ENCODE results near the gene CCR7. TPM values are rescaled to one million over a fixed set of nuclear protein-coding genes. Genes with fewer than 3 reads are reported as not detected.

The CCR7 gene
- total and polyA plus RNA-seq, 9 donors = 0.18 to 2.5 (median 0.37) TPM; not detected in 2

DNA sequence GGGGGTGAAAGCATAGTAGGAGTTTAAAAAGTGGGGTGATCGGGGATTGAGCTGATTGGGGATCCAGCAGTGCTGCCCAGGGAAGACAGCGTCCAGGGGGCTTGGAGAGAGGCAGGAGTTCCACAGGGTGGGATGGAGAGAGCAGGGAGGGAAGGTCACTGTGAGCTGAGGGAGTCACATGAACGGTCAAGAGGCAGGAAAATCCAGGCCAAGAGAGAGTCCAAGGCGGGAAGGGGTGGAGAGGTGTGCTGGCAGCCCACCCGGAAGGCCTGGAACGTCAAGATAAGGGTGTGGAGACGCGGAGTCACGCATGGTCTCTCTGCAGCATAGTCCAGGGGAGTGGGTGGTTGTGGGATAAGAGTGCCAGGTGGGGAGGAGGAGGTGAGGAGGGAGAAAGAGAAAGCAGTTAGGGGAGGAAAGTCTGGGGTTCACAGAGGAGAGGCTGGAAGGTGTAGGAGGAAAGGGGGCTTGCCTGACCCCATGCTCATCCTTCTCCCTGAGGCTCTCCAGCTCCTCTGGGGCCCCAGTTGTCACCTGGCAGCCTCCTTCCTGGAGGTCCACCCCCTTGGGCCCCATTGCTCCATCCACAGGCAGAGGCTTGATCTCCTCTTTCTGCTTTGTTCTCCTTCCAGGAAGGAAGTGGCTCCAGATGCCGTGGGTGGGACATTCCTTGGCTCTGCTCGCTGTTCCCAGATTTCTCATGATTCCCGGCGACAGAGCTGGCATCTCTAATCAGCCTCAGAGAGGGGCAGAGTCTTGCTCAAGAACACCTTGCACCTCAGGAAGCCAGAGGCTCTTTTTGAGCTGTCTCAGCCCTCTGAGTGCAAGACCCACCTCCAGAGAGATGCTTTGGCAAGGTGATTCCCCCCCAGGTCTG is 28.7 kb downstream of the CCR7 start:
- 18 to 25% (median 19%) methylated on average over 13 of the region's 13 CpGs for WGBS, 3 donors
- H3K4me1 ChIP-seq (ENCODE audit: insufficient read depth) = peaks cover 31% of the 10 kb centered on the region
- TF ChIP-seq POLR2A (IDR thresholded peaks at IDR 0.05) (no peak), EP300 (IDR thresholded peaks at IDR 0.05) (peak; percentile 33)
- TF ChIP-seq, protein P1, sequence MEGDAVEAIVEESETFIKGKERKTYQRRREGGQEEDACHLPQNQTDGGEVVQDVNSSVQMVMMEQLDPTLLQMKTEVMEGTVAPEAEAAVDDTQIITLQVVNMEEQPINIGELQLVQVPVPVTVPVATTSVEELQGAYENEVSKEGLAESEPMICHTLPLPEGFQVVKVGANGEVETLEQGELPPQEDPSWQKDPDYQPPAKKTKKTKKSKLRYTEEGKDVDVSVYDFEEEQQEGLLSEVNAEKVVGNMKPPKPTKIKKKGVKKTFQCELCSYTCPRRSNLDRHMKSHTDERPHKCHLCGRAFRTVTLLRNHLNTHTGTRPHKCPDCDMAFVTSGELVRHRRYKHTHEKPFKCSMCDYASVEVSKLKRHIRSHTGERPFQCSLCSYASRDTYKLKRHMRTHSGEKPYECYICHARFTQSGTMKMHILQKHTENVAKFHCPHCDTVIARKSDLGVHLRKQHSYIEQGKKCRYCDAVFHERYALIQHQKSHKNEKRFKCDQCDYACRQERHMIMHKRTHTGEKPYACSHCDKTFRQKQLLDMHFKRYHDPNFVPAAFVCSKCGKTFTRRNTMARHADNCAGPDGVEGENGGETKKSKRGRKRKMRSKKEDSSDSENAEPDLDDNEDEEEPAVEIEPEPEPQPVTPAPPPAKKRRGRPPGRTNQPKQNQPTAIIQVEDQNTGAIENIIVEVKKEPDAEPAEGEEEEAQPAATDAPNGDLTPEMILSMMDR (IDR thresholded peaks at IDR 0.05) = no peak

DNA sequence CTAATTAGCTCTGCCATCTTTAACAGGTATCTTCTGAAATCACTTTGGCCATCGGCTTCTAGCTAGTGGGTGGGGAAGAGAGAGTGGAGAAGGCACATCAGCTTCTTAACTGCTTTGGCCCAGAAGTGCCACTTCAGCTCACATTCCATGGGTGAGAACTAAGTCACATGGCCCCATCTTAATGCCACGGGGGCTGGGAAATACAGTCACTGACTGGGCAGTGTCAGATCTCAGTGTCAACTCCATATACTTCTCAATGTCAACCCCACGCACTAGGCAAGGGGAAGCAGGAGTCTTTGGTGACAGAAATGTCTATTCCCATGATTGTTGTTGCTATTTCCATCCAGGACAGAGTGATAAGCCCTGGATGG is 29.4 kb downstream of the CCR7 start:
- Histone ChIP-seq H3K27me3 (no peaks in the 10 kb centered on the region), H3K9me3 (no peaks in the 10 kb centered on the region), H3K4me1 (ENCODE audit: insufficient read depth) (peaks cover 26% of the 10 kb centered on the region), H3K36me3 (no peaks in the 10 kb centered on the region), H3K4me3 (no peak overlapping the region), H3K27ac (peak overlapping the region; percentile 58 to 59)
- 68 to 81% (median 79%) methylated on average over 3 of the region's 3 CpGs for WGBS, 3 donors
- intact Hi-C loops (cut with DNase I) = loop anchor here in 2 of 4 donors (2.0 to 10.0 kb wide), 2 partner anchors 51 to 93 kb away; partner anchors contain the start of gene IGFBP4 (in 1 of the 2)
- peak in 1 of 5 donors; percentile 20 for DNase-seq
- no peak for TF ChIP-seq EP300 (IDR thresholded peaks at IDR 0.05)
- no peak for TF ChIP-seq POLR2A (IDR thresholded peaks at IDR 0.05)
- TF ChIP-seq, protein P1 (IDR thresholded peaks at IDR 0.05) = no peak

More for the DNA sequence above, 28.7 kb downstream of the CCR7 start:
- H3K36me3 ChIP-seq = no peaks in the 10 kb centered on the region
- peak overlapping the region; percentile 58 to 59 for H3K27ac ChIP-seq
- intact Hi-C loops (cut with DNase I) = loop anchor here in 1 of 4 donors (10.0 kb wide), 1 partner anchor 52 kb away; no protein-coding TSS in a partner anchor
- H3K9me3 ChIP-seq = no peaks in the 10 kb centered on the region
- H3K4me3 ChIP-seq = no peak overlapping the region
- H3K27me3 ChIP-seq = no peaks in the 10 kb centered on the region
- DNase-seq = peak; percentile 43 to 63 (median 59)

DNA sequence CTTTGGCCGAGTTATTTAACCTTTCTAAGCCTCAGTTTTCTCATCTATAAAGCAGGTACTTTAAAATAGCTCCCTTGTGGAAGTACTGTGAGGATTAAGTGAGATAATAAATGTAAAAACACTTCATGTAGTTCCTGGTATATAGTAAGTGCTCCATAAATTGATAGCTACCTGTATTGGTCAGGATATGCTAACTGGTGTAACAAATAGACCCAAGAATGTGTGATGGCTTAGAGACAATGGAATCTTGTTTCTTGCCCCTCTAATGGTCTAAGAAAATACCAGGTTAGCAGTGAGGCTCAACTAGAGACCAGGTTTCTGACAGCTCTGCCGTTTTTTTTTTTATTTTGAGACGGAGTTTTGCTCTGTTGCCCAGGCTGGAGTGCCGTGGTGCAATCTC is 29.8 kb downstream of the CCR7 start:
- peak overlapping the region in 1 of 2 donors; percentile 75 for H3K27ac ChIP-seq
- TF ChIP-seq POLR2A (IDR thresholded peaks at IDR 0.05) (no peak), EP300 (IDR thresholded peaks at IDR 0.05) (no peak)
- TF ChIP-seq, protein P1 (IDR thresholded peaks at IDR 0.05) = no peak
- no peak overlapping the region for H3K4me3 ChIP-seq
- H3K36me3 ChIP-seq = no peaks in the 10 kb centered on the region
- H3K9me3 ChIP-seq = no peaks in the 10 kb centered on the region
- intact Hi-C loops (cut with DNase I) = loop anchor here in 2 of 4 donors (2.0 to 10.0 kb wide), 2 partner anchors 51 to 93 kb away; partner anchors contain the start of gene IGFBP4 (in 1 of the 2)
- WGBS, 3 donors = 89 to 96% (median 91%) methylated on average over 4 of the region's 4 CpGs
- no peaks in the 10 kb centered on the region for H3K27me3 ChIP-seq
- H3K4me1 ChIP-seq (ENCODE audit: insufficient read depth) = peaks cover 25% of the 10 kb centered on the region
- no peak for DNase-seq

DNA sequence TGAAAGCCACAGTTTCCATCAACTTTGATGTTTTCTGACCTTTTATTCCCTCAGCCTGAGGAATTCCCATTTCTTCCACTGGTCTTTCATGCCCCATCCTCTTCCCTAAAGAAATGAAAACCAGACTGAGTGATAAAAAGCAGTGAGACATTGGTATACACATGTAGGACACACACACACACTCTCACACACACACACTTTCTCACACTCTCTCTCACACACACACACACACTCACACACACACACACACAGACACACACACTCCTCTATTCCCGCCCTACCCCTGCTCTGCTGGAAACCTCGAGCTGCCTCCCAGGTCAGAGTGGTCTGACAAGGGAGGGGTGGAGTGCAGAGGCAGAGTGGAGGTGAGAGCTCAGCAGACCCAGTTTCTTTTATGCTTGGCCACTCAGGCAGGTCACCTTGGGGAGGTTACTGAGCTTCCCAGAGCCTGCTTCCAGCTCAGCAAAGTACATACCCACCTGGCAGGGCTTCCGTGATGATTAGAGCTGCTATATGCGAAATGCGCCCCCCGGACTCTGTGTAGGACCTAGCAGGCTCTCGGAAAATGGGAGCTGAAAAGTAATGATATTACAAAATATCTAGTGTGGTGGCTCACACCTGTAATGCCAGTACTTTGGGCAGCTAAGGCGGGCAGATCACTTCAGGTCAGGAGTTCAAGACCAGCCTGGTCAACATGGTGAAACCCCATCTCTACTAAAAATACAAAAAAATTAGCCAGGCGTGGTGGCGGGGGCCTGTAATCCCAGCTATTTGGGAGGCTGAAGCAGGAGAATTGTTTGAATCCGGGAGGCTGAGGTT is 30.7 kb downstream of the CCR7 start:
- intact Hi-C loops (cut with DNase I) = loop anchor here (2.0 to 10.0 kb wide), 6 partner anchors 50 to 177 kb away; partner anchors contain the start of gene IGFBP4 (in 3 of the 4)
- TF ChIP-seq EP300 (IDR thresholded peaks at IDR 0.05) = no peak
- TF ChIP-seq, protein P1 (IDR thresholded peaks at IDR 0.05) = peak in 1 of 3 donors; percentile 16
- WGBS, 3 donors = 80 to 84% (median 83%) methylated on average over 11 of the region's 11 CpGs
- Histone ChIP-seq H3K27ac (peak overlapping the region; percentile 65 to 75), H3K4me1 (ENCODE audit: insufficient read depth) (peaks cover 25% of the 10 kb centered on the region), H3K9me3 (no peaks in the 10 kb centered on the region), H3K27me3 (no peaks in the 10 kb centered on the region), H3K4me3 (no peak overlapping the region), H3K36me3 (no peaks in the 10 kb centered on the region)
- DNase-seq = peak in 4 of 5 donors; percentile 57 to 71 (median 61)

All from ovary (tissue), 9 donors.